22Rv1 (cell line): ENCODE data around the gene TSPOAP1.

Experiments used
- ZFX ChIP-seq: fragments of 450-650 bp; IDR thresholded peaks from 2 replicates; pipeline ENCODE4 v1.6.1; 2017; ENCODE audit warnings: antibody characterized with exemption, borderline replicate concordance
- TF ChIP-seq, protein P1 (sequence below): fragments of 450-650 bp; IDR thresholded peaks from 2 replicates; pipeline ENCODE4 v1.5.1; 2017; ENCODE audit warnings: mild to moderate bottlenecking

DNA sequence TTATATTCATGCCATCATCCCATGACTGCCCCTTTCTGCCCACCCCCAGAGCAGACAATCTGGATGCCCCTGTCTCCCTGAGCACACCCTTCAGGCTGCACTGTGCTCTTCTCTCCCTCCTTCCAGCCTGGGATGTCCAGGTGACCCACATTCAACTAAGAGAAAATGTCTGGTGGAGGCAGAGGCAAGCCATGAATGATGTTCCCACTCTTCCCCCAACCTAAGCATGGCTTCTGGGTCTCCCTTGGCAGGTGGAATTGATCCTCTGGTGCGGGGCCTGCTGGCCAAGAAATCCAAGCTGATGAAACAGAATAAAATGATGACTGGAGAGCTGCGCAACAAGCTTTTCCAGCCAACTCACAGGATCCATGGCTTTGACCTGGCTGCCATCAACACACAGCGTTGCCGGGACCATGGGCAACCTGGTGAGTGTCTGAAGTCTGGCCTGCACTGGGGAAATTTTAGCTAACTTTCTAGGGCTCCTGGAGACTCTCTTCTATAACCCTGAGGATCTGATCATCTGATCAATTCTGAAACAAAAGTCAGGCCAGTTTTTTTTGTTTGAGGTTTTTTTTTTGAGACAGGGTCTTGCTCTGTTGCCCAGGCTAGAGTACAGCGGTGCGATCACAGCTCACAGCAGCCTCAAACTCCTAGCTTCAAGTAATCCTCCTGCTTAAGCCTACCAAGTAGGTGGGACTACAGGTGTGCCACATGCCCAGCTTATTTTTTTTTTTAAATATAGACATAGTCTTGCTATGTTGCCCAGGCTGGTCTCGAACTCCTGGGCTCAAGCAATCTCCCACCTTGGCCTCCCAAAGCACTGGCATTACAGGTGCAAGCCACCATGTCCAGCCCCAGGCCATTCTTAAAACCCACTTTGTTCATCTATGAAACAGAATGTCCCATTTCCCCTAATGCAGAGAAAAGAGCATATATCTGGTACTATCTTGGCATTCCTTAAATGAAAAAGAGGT is 62.4 kb downstream of the TSPOAP1 start:
- TF ChIP-seq, protein P1, sequence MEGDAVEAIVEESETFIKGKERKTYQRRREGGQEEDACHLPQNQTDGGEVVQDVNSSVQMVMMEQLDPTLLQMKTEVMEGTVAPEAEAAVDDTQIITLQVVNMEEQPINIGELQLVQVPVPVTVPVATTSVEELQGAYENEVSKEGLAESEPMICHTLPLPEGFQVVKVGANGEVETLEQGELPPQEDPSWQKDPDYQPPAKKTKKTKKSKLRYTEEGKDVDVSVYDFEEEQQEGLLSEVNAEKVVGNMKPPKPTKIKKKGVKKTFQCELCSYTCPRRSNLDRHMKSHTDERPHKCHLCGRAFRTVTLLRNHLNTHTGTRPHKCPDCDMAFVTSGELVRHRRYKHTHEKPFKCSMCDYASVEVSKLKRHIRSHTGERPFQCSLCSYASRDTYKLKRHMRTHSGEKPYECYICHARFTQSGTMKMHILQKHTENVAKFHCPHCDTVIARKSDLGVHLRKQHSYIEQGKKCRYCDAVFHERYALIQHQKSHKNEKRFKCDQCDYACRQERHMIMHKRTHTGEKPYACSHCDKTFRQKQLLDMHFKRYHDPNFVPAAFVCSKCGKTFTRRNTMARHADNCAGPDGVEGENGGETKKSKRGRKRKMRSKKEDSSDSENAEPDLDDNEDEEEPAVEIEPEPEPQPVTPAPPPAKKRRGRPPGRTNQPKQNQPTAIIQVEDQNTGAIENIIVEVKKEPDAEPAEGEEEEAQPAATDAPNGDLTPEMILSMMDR = no peak
- TF ChIP-seq ZFX = no peak
